Adipose tissue (tissue), 3 donors: ENCODE measurements around the gene APLP1. TPM values are rescaled to one million over a fixed set of nuclear protein-coding genes. Genes with fewer than 3 reads are reported as not detected.
"Not testable (repeated sequence)": the region's sequence is repeated elsewhere in the genome, so short reads cannot be mapped to it uniquely, and the experiment has no call there.

Source experiments
- H3K27ac ChIP-seq: one replicate; pipeline ENCODE4 v1.5.1; 2013; ENCODE audit warnings: low read depth, low read length
- WGBS, 3 donors: extraction: QIAGEN DNeasy Blood & Tissue Kit; methylation state at CpG; one replicate each; pipeline ENCODE4 v1.1.7; 2013; 5-methylcytosine and 5-hydroxymethylcytosine counted together
- polyA plus RNA-seq, 3 donors: library from polyadenylated mRNA; stranded (reverse); fragments of 200-250 nt; gene quantifications; one replicate each; pipeline ENCODE4 v1.2.3, GENCODE V29; 2013
- donor health status: healthy with polysubstance abuse.
- donor health status: Bipolar disorder and iron deficiency.
- donor health status: healthy.

The APLP1 gene
- polyA plus RNA-seq, 3 donors, result 3.0 to 33.6 (median 6.4) TPM

GRCh38 chr19:35897706-35898451, 29.5 kb downstream of the APLP1 start:
- WGBS, 3 donors, result 90 to 93% (median 91%) methylated on average over 13 of the region's 13 CpGs
- H3K27ac ChIP-seq, result no peak overlapping the region

- WGBS, 3 donors, result 8 to 11% (median 10%) methylated on average over 17 of the region's 17 CpGs
- no peak overlapping the region for H3K27ac ChIP-seq
Measured at GRCh38 chr19:35898499-35898809, 30.1 kb downstream of the APLP1 start.

GRCh38 chr19:35899547-35900214, 31.3 kb downstream of the APLP1 start:
- WGBS, 3 donors, result 0 to 1% (median 0%) methylated on average over 32 to 42 of the region's 43 CpGs
- peak overlapping the region; percentile 34 for H3K27ac ChIP-seq

DNA sequence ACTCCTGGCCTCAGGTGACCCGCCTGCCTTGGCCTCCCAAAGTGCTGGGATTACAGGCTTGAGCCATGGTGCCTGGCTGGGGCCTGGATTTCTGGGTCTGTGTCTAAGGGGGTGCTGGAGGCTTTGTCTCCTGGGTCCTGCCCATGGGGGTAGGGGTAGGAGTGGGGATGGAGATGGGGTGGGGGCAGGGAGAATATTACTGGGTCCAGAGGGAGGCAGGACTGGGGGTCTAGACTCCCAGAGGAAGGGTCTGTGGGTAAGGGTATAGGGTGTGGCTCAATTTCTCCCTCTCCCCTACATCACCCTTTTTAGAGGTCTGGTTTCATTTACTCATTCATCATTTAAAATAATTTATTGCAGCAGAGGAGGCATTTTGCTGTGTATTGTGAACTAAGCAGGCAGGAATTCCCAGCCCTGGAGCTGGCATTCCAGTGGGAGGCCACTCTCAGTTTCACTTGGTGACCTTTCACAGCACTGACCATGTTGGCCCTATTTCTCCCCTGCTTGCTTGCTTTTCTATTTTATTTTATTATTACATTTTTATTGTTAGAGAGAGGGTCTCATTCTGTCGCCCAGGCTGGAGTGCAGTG, 32.8 kb downstream of the APLP1 start:
- 82 to 86% (median 86%) methylated on average over 2 of the region's 2 CpGs for WGBS, 3 donors
- H3K27ac ChIP-seq, result peak overlapping the region; percentile 67

GRCh38 chr19:35901854-35902661, 33.7 kb downstream of the APLP1 start, which contains the start of gene HCST:
HCST (plus strand) TSS chr19:35902529; CDS start chr19:35902594, 65 bp downstream.
- 10 to 55% (median 18%) methylated on average over 6 of the region's 6 CpGs for WGBS, 3 donors
- H3K27ac ChIP-seq, result peak within 1 kb of the TSS; percentile 67

DNA sequence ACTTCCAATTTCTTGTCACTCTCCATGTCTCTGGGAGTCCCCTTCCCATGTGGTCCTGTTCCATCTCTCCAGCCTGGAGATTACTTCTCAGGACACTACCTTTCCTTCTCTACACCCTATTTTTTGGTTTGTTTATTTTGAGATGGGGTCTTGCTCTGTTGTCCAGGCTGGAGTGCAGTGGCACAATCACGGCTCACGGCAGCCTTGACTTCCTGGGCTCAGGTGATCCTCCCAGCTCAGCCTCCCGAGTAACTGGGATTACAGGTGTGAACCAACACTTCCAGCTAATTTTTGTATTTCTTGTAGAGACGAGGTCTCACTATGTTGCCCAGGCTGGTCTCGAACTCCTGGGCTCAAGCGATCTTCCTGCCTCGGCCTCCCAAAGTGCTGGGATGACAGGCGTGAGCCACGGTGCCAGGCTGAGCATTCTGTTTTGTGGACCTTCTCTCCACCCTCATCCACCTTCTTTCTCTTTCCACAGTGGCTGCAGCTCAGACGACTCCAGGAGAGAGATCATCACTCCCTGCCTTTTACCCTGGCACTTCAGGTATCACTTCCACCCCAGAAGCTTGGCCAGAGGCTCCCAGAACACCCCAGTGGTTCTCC, 34.6 kb downstream of the APLP1 start:
- peak overlapping the region; percentile 40 for H3K27ac ChIP-seq
- WGBS, 3 donors, result 60 to 66% (median 60%) methylated on average over 10 of the region's 10 CpGs

DNA sequence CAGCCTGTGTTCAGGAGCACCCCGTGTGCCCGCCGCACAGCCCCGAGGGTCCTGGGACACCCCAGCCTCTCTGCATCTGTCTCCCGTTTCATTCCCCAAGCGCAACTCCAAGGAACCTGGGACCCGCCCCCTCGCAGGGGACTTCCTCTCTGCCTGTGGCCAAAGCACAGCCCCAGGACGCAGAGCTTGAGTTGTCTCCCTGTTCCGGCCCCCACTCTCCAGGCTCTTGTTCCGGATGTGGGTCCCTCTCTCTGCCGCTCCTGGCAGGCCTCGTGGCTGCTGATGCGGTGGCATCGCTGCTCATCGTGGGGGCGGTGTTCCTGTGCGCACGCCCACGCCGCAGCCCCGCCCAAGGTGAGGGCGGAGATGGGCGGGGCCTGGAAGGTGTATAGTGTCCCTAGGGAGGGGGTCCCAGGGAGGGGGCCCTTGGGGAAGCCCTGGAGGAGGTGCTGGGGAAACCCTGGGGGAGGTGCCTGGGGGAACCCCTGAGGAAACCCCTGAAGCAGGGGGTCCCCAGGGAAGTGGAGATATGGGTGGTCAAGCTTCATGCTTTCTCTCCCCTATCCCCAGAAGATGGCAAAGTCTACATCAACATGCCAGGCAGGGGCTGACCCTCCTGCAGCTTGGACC, 35.3 kb downstream of the APLP1 start:
- peak overlapping the region; percentile 0 for H3K27ac ChIP-seq
- 3 to 5% (median 3%) methylated on average over 24 of the region's 24 CpGs for WGBS, 3 donors

- H3K27ac ChIP-seq, result no peak overlapping the region
- whole genome bisulfite sequencing, 3 donors, result 76 to 85% (median 82%) methylated on average over 10 of the region's 10 CpGs
Measured at GRCh38 chr19:35904311-35905068, 36.1 kb downstream of the APLP1 start.

- H3K27ac ChIP-seq, result peak overlapping the region; percentile 67
- WGBS, 3 donors, result 74 to 83% (median 78%) methylated on average over 6 of the region's 6 CpGs
Measured at GRCh38 chr19:35905178-35905727, 36.9 kb downstream of the APLP1 start.

DNA sequence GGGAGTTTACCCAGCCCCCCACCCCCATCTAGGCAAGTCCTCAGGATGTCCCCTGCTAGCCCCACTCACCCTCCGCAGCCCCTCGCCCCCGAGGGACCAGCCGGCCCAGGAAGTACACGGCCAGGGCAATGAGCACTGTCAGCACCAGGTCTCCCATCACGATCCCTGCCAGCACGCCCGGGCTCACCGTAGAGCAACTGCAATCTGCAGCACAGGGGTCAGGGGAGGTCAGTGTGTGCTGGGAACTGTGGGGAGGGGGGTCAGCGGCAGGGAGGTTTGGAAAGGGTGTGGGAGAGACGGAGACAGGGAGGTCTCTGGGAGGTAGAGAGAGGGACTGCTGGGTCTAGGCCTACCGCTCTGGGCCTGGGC, 39.0 kb downstream of the APLP1 start:
- WGBS, 3 donors, result 50 to 57% (median 53%) methylated on average over 12 of the region's 12 CpGs
- H3K27ac ChIP-seq, result no peak overlapping the region

- no peak within 1 kb of the TSS for H3K27ac ChIP-seq
- WGBS, 3 donors, result 46 to 67% (median 48%) methylated on average over 9 of the region's 9 CpGs
Measured at GRCh38 chr19:35908010-35908441, 39.7 kb downstream of the APLP1 start, which contains the start of gene TYROBP. TYROBP (minus strand) TSS chr19:35908295; CDS start chr19:35908228, 67 bp downstream.

DNA sequence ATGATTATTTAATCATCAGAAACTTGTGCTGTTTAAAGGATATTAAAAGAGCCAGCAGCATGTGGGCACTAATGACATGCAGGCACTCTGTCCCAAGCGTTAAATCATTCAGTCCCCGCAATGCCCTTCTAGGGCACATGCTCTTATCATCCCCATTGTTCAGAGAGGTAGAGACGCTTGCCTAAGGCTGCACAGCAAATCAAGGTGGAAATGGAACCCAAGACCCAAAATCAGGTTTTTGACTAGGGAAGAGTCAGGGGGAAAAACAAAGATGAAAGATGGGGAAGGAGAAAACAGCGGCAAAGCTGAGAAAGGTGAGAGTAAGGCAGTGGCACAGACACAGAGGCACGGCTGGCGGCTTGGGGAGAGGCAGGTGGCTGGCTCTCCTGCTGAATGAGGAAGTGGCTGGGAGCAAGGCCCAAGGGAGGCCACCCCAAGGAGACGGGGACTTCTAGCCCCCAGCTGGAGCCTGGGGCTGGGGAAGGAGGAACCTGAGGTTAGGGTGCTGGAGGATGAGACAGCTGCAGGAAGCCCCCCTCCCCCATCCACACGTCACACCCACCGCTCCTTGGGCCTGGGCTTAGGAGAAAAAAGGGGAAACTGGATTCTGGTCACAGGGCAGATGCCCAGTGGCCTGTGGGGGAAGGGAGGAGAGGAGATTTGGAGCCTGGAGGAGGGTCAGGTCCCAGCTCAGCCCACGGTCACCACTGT, 40.8 kb downstream of the APLP1 start:
- 50 to 77% (median 60%) methylated on average over 9 to 10 of the region's 10 CpGs for WGBS, 3 donors
- H3K27ac ChIP-seq, result peak overlapping the region; percentile 38

GRCh38 chr19:35909684-35910035, 41.3 kb downstream of the APLP1 start:
- H3K27ac ChIP-seq, result peak overlapping the region; percentile 38

GRCh38 chr19:35910355-35910754, 42.0 kb downstream of the APLP1 start:
- WGBS, 3 donors, result 87 to 91% (median 91%) methylated on average over 14 of the region's 14 CpGs
- not testable (repeated sequence) for H3K27ac ChIP-seq

More at GRCh38 chr19:35909684-35910035, 41.3 kb downstream of the APLP1 start:
- 58 to 78% (median 59%) methylated on average over 6 of the region's 6 CpGs for WGBS, 3 donors

DNA sequence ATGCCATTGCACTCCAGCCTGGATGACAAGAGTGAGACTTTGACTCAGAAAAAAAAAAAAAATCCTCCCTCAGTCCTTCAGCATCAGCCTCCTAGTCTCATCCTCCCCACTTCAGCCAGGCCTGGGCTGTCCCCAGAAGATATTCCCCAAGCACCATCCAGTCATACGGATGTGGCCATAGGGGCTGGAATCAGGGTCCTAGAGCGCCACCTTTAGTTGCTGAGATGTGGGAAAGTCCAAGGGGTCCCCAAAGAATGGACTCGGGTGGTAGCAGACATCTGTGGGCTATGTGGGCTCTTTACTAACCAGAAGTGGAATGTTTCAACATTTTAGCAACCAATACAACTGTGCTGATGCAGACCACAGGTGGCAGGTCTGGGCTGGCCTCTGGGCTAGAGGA, 42.8 kb downstream of the APLP1 start:
- WGBS, 3 donors, result 48 to 61% (median 49%) methylated on average over 3 of the region's 3 CpGs

GRCh38 chr19:35911790-35912189, 43.4 kb downstream of the APLP1 start:
- H3K27ac ChIP-seq, result no peak overlapping the region
- 52 to 66% (median 57%) methylated on average over 5 of the region's 5 CpGs for WGBS, 3 donors

More for the DNA sequence above, 42.8 kb downstream of the APLP1 start:
- H3K27ac ChIP-seq, result no peak overlapping the region
